ACC112 (cell line): ENCODE measurements around the gene KIAA0232.

Experiments used
- H2AFZ ChIP-seq: fragments of 200-600 bp; sonication (generic); one replicate; pipeline ENCODE4 v1.6.0; 2017; ENCODE audit warnings: antibody characterized with exemption, low read length; ENCODE audit not compliant: unreplicated experiment
- H3K27ac ChIP-seq: fragments of 200-600 bp; sonication (generic); 2 replicates; pipeline ENCODE4 v1.5.1; 2014; ENCODE audit warnings: low read depth, mild to moderate bottlenecking, antibody characterized with exemption, low read length, moderate library complexity
- H3K27me3 ChIP-seq: fragments of 200-600 bp; sonication (generic); 2 replicates; pipeline ENCODE4 v1.6.1; 2014; ENCODE audit warnings: mild to moderate bottlenecking, antibody characterized with exemption, low read length, moderate library complexity, mixed read lengths; ENCODE audit not compliant: insufficient read depth
- H3K36me3 ChIP-seq: fragments of 200-600 bp; sonication (generic); 2 replicates; pipeline ENCODE4 v1.6.1; 2016; ENCODE audit warnings: mild to moderate bottlenecking, antibody characterized with exemption, low read length, moderate library complexity, mixed read lengths; ENCODE audit not compliant: insufficient read depth
- H3K4me1 ChIP-seq: fragments of 200-600 bp; sonication (generic); one replicate; pipeline ENCODE4 v1.6.1; 2016; ENCODE audit warnings: low read length, mixed read lengths; ENCODE audit not compliant: insufficient read depth, unreplicated experiment, control insufficient read depth
- H3K4me3 ChIP-seq: fragments of 200-600 bp; sonication (generic); 2 replicates; pipeline ENCODE4 v1.5.1; 2014; ENCODE audit warnings: mild to moderate bottlenecking, low read depth, low read length
- H3K79me2 ChIP-seq: fragments of 200-600 bp; sonication (generic); one replicate; pipeline ENCODE4 v1.6.0; 2016; ENCODE audit warnings: low read length; ENCODE audit not compliant: control insufficient read depth, unreplicated experiment, insufficient read depth

The KIAA0232 gene

DNA sequence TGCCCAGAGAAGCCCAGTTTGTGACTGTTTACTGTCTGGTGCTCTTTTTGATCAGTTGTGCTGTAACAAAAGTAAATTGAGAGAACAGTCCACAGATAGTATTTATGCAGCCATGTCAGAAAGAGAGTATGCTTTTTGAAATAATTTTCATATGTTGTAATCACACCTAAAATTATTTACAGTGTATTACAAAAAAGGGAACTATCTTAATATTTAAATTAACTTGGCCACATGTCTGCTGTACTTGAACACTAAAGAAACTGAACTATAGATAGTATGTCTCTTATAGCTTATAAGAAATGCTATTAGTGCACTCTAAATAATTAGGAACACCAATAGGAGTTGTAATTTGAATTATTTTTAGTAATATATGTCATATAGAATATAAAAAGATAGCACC is 30.2 kb downstream of the KIAA0232 start:
- H3K79me2 ChIP-seq: peaks cover 53% of the 10 kb centered on the region
- no peak overlapping the region for H3K4me3 ChIP-seq
- peaks cover 8% of the 10 kb centered on the region for H3K4me1 ChIP-seq
- no peak overlapping the region for H3K27ac ChIP-seq
- no peak overlapping the region for H2AFZ ChIP-seq
- H3K27me3 ChIP-seq: no peaks in the 10 kb centered on the region
- 0 out of 2 replicates have a peak, but pooled peaks cover 4% of the 10 kb centered on the region for H3K36me3 ChIP-seq

GRCh38 chr4:6813725-6814124 is 31.2 kb downstream of the KIAA0232 start:
- peaks cover 48% of the 10 kb centered on the region for H3K79me2 ChIP-seq
- no peak overlapping the region for H3K4me3 ChIP-seq
- no peak overlapping the region for H3K27ac ChIP-seq
- H2AFZ ChIP-seq: no peak overlapping the region
- no peaks in the 10 kb centered on the region for H3K4me1 ChIP-seq
- no peaks in the 10 kb centered on the region for H3K27me3 ChIP-seq
- H3K36me3 ChIP-seq: peaks cover 9% of the 10 kb centered on the region

GRCh38 chr4:6815029-6815836 is 32.7 kb downstream of the KIAA0232 start:
- Histone ChIP-seq H3K79me2 (peaks cover 38% of the 10 kb centered on the region), H2AFZ (no peak overlapping the region), H3K27ac (no peak overlapping the region), H3K4me3 (no peak overlapping the region), H3K27me3 (no peaks in the 10 kb centered on the region), H3K4me1 (no peaks in the 10 kb centered on the region), H3K36me3 (peaks cover 13% of the 10 kb centered on the region)

DNA sequence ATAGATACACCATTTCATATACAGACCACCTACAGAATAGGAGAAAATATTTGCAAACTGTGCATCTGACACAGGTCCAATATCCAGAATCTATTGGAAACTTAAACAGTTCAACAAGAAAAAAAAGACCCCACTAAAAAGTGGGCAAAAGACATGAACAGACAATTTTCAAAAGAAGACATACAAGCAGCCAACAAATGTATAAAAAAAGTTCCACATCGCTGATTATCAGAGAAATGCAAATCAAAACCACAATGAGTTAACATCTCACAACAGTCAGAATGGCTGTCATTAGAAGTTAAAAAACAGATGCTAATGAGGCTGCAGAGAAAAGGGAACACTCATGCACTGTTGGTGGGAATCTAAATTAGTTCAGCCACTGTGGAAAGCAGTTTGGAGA is 36.8 kb downstream of the KIAA0232 start:
- peaks cover 13% of the 10 kb centered on the region for H3K36me3 ChIP-seq
- no peaks in the 10 kb centered on the region for H3K27me3 ChIP-seq
- H2AFZ ChIP-seq: no peak overlapping the region
- H3K79me2 ChIP-seq: peaks cover 30% of the 10 kb centered on the region
- peaks cover 9% of the 10 kb centered on the region for H3K4me1 ChIP-seq
- no peak overlapping the region for H3K27ac ChIP-seq
- no peak overlapping the region for H3K4me3 ChIP-seq

DNA sequence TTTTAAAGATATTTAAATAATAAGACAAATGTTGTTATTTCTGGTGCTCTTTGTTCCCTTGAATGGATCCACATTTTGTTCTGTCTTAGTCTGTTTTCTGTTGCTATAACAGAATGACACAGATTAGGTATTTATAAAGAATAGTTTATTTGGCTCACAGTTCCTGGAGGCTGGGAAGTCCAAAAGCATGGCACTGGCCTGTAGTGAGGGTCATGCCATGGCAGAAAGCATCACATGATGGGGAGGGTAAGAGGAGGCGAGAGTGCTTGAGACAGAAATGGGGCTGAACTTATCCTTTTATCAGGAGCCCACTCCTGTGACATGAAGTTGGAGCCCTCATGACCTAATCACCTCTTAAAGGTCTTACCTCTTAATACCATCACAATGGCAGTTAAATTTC is 38.2 kb downstream of the KIAA0232 start:
- peaks cover 13% of the 10 kb centered on the region for H3K36me3 ChIP-seq
- no peak overlapping the region for H3K4me3 ChIP-seq
- peaks cover 34% of the 10 kb centered on the region for H3K79me2 ChIP-seq
- H3K4me1 ChIP-seq: peaks cover 22% of the 10 kb centered on the region
- no peak overlapping the region for H2AFZ ChIP-seq
- H3K27ac ChIP-seq: no peak overlapping the region
- no peaks in the 10 kb centered on the region for H3K27me3 ChIP-seq

GRCh38 chr4:6824071-6824470 is 41.5 kb downstream of the KIAA0232 start:
- H2AFZ ChIP-seq: no peak overlapping the region
- H3K4me3 ChIP-seq: no peak overlapping the region
- peaks cover 22% of the 10 kb centered on the region for H3K4me1 ChIP-seq
- peaks cover 29% of the 10 kb centered on the region for H3K79me2 ChIP-seq
- peaks cover 5% of the 10 kb centered on the region; the same call in 1 of the 2 replicates for H3K36me3 ChIP-seq
- no peaks in the 10 kb centered on the region for H3K27me3 ChIP-seq
- peak overlapping the region; percentile 38; the same call in 1 of the 2 replicates for H3K27ac ChIP-seq

DNA sequence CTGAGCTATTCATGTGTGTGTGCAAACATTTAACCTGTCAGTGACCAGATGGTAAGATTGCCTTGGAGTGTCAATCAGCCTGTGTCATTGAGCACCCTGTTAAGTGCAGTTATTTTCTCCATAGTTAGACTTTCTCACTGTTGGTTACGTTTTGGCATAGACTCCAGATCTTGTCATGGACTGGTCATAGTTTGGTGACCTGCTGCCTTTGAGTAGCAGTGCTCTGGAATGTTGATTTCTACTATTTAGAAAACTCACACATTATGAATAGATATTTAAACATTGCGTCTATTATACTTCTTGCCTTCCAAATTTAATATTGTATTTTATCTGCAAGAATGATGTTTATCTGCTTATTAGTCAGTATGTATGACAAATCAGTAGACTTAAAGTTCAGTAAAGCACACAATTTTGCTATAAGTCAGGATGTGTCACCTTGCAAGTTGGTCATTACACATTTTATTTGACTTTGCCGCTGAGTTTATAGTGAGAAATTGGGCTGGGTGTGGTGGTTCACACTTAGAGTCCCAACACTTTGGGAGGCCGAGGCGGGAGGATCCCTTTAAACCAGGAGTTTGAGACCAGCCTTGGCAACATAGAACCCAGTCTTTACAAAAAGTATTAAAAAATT is 42.4 kb downstream of the KIAA0232 start:
- H3K27me3 ChIP-seq: no peaks in the 10 kb centered on the region
- peaks cover 22% of the 10 kb centered on the region for H3K4me1 ChIP-seq
- H3K27ac ChIP-seq: peak overlapping the region; percentile 38; the same call in 1 of the 2 replicates
- no peak overlapping the region for H2AFZ ChIP-seq
- H3K79me2 ChIP-seq: peaks cover 29% of the 10 kb centered on the region
- no peak overlapping the region for H3K4me3 ChIP-seq
- H3K36me3 ChIP-seq: 0 out of 2 replicates have a peak, but pooled peaks cover 5% of the 10 kb centered on the region

GRCh38 chr4:6825403-6825802 is 42.9 kb downstream of the KIAA0232 start:
- H3K4me1 ChIP-seq: peaks cover 22% of the 10 kb centered on the region
- no peak overlapping the region for H3K4me3 ChIP-seq
- no peaks in the 10 kb centered on the region for H3K27me3 ChIP-seq
- H3K79me2 ChIP-seq: peaks cover 31% of the 10 kb centered on the region
- 0 out of 2 replicates have a peak, but pooled peaks cover 5% of the 10 kb centered on the region for H3K36me3 ChIP-seq
- peak overlapping the region; percentile 38; the same call in 1 of the 2 replicates for H3K27ac ChIP-seq
- no peak overlapping the region for H2AFZ ChIP-seq

- Histone ChIP-seq H3K27ac (no peak overlapping the region), H3K27me3 (no peaks in the 10 kb centered on the region), H3K4me3 (no peak overlapping the region), H2AFZ (no peak overlapping the region), H3K4me1 (peaks cover 22% of the 10 kb centered on the region), H3K79me2 (peaks cover 26% of the 10 kb centered on the region), H3K36me3 (peaks cover 5% of the 10 kb centered on the region; the same call in 1 of the 2 replicates)
Measured at GRCh38 chr4:6826781-6827508, 44.4 kb downstream of the KIAA0232 start.

DNA sequence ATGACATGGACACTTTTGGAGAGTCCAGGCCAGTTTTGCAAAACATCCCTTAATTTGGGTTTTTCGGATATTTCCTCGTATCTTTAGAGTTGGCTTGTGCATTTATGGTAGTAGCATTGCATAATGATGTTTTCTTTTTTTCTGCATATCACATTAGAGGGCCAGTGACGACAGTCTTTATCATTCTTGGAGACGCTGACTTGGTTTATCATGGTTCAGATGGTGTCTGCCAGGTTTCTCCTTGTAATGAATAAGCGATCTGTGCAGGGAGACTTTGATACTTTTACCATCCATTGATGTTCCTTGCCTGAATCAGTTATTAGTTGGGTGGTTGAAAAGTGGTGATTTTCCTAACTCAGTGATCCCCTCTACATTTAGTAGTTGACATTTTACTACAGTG is 46.6 kb downstream of the KIAA0232 start:
- peaks cover 23% of the 10 kb centered on the region for H3K79me2 ChIP-seq
- no peak overlapping the region for H2AFZ ChIP-seq
- no peak overlapping the region for H3K4me3 ChIP-seq
- no peaks in the 10 kb centered on the region for H3K27me3 ChIP-seq
- H3K36me3 ChIP-seq: peaks cover 5% of the 10 kb centered on the region; the same call in 1 of the 2 replicates
- peaks cover 15% of the 10 kb centered on the region for H3K4me1 ChIP-seq
- H3K27ac ChIP-seq: no peak overlapping the region
